SKM-1 treated with dmso at 0.1 percent for 144 hours (cell line): ENCODE data around the gene NABP2.
"Not testable (repeated sequence)": the region's sequence is repeated elsewhere in the genome, so short reads cannot be mapped to it uniquely, and the experiment has no call there.

Experiments
- DNase-seq: peaks from one replicate; lab custom pipeline; 2025; ENCODE audit not compliant: unreplicated experiment; lab: John Stamatoyannopoulos, UW

Gene NABP2

DNA sequence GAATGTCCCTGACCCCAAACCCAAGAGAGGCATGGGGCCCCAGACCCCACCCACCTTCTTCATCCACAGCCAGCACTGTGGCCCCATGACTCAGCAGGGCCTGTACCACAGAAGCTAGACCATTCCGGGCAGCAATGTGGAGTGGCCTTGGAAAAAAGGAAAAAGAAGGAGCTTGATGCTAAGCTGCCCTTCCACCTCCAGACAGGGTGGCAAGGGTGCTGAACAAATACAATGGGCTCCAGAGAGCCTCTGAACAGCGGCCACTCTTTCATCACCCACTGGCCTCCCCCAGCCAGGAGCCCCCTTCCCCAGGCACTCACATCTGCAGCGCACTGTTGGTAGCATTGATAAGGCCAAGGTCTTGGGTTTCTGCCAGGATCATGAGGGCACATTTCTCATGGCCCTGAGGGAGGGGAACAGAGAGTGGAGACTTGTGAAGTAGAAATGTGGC is 19.6 kb downstream of the NABP2 start:
- DNase-seq, result no peak

DNA sequence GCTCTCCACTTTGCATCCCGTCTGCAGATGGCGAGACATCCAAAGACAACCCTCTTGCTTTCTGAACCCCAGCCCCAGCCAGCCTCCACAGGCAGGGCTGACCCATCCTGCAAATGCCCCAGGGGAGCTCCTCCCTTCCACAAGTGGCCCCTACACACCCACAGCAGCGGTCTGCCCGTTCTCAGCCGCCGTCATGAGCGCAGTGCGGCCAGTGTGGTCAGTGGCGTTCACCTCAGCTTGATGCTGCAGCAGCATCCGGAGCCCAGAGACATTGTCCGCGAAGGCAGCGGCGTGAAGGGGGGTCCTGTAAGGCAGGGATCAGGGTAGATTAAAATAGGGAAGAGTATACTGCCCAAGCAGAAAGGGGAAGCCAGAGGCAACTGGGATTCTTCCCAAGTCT is 20.4 kb downstream of the NABP2 start:
- DNase-seq, result no peak

- DNase-seq, result no peak
Observed at GRCh38 chr12:56247923-56248322, 23.8 kb downstream of the NABP2 start.

GRCh38 chr12:56248711-56249110 is 24.6 kb downstream of the NABP2 start:
- DNase-seq, result no peak

DNA sequence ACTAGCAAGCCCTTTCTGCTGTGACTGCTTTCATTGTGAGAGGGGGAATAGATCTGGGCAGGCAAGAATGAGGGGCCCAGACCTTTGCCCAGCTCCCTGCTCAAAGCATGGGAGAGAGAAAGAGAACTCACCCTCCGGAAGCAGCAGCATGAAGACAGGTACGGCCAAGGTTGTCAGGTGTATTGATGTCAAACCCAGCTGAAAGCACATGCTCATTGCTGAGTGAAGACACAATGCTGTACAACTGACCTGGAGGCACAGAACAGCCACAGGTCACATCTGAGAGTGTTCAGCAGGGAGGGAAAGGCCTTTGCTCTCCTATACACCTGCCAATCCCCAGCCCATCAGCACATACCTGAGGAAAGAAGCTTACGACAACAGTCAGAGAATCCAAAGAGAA is 28.5 kb downstream of the NABP2 start:
- DNase-seq, result no peak

GRCh38 chr12:56253091-56253490 is 28.9 kb downstream of the NABP2 start:
- no peak for DNase-seq

DNA sequence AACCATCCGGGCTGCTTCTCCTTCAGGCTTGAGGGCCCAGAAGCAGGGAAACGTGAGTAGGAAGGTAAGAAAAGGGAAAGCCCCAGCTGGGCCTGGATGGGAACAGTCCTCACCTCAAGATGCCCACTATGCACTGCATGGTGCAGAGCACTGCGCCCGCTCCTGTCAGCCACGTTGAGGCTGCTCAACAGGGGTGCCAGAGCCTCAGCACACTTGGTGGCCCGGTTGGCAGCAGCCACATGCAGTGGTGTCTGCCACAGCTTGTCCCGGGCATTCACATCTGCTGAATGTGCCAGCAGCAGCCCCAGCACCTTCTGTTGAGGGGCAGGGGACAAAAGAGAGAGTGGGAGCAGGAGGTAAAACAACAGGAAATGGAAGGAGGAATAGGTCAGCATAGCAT is 31.5 kb downstream of the NABP2 start:
- no peak for DNase-seq

DNA sequence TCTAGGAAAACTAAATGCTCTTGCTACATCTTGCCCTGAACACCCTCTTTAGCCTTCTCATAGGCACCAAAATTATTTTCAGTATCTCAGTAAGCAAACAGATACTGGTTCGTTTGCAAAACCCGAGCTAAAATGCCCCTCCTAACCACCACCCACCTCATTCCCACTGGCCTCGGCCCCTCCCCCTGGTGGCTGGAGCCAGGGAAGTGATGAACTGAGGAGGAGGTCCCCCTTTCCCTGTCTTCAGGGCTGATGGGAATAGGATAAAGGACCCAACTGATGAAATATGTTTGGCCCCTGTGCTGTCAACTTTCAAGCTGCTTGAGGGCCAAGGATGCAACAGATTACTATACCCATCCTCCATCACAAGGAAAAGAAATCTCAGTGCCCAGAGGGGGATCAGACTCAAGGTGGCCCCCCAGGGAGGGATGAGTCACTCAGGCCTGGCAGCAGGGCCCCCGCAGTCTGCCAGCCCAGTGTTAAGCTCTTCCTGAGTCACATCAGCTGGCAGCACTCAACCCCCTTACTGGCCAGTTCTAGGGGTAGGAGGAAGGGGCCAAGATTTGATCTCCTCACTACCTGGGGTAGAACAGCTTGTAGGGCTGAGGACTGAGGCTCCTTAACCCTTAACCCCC is 32.3 kb downstream of the NABP2 start:
- DNase-seq, result no peak

GRCh38 chr12:56257071-56257470 is 32.9 kb downstream of the NABP2 start:
- DNase-seq, result no peak

DNA sequence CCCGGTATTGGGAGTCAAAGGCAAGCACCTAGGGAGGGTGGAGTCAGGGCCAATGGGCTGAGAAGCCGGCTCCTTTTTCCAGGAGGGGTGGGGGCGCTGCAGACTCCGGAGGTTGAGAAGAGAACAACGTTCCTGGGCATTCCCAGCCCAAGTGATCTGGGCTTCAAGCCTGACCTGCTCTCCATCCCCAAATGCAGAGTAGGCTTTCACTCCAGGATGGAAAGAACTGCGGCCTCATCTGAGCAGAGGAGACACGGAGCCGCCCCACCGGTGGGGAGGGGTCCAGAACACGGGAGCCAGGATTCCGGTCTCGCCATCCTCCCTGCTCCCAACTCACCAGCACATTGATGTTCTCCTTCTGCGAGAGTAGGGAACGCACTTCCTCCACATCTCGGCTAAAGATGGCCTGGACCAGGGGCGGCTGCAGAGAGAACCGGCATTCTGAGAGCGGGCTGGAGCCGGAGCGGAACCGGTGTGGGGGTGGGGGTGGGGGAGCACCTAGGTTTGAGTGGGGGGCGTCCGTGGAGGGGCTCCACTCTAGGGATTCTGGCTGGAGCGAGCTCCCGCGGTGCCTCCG is 33.4 kb downstream of the NABP2 start:
- DNase-seq, result no peak

- DNase-seq, result peak; percentile 47
Observed at GRCh38 chr12:56258068-56258819, 34.1 kb downstream of the NABP2 start, which contains the start of gene ANKRD52. Gene ANKRD52, minus strand, starts transcription at chr12:56258384. Its CDS starts 115 bp downstream, at chr12:56258269.

GRCh38 chr12:56258820-56259183 is 34.7 kb downstream of the NABP2 start:
- no peak for DNase-seq

GRCh38 chr12:56260380-56260779 is 36.2 kb downstream of the NABP2 start:
- no peak for DNase-seq

- no peak for DNase-seq
Observed at GRCh38 chr12:56260921-56261320, 36.8 kb downstream of the NABP2 start.

- no peak for DNase-seq
Observed at GRCh38 chr12:56261503-56262232, 37.5 kb downstream of the NABP2 start.

DNA sequence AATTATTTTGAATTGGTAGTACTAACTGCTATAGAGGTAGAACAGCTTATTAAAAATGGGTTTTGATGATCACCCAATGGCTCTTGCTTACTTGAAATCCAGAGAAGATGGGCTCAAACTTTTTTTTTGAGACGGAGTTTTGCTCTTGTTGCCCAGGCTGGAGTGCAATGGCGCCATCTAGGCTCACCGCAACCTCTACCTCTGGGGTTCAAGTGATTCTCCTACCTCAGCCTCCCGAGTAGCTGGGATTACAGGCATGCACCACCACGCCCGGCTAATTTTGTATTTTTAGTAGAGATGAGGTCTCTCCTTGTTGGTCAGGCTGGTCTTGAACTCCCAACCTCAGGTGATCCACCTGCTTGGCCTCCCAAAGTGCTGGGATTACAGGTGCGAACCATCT is 38.8 kb downstream of the NABP2 start:
- DNase-seq, result not testable (repeated sequence)

GRCh38 chr12:56266068-56266692 is 42.0 kb downstream of the NABP2 start:
- DNase-seq, result not testable (repeated sequence)

DNA sequence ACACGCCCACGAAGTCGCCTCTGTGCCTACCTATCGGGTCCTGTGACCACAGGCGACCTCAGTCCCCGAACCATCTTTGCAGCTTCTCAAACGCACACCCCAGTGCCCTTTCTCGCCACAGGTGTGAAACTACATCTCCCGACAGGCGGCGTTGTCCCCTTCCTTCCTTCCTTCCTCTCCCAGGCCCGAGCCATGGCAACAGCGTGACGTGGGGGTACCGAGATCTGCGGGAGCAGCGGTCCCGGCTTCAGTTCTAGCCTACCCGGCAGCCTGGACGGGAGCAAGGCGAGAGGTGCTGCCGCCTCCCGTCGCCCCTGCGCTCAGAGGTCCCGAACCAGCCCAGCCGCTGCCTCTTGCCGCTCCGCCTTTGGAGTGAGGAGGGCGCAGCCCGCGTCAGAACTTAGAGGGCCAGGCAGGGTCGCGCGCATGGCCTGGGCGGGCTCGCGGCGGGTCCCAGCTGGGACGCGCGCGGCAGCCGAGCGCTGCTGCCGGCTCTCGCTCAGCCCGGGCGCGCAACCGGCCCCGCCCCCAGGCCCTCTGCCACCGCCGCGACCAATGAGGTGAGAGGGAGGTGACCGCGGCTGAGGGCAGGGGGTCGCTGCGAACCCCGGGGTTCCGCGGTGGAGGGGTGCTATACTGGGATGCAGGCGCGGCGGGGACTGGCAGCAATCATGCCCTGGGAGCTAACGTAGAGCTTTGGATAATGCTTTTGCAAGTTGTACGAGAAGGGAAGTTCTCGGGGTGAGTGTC is 42.7 kb downstream of the NABP2 start, which contains the start of gene COQ10A:
Gene COQ10A (plus strand): TSS at position 250 of the 750 bp plus-strand sequence. CDS start 177 bp downstream, at position 427.
- peak; percentile 48 for DNase-seq

- DNase-seq, result no peak
Observed at GRCh38 chr12:56267443-56268071, 43.4 kb downstream of the NABP2 start.

GRCh38 chr12:56271031-56271430 is 46.9 kb downstream of the NABP2 start:
- no peak for DNase-seq
